IMR-90 (cell line): ENCODE measurements around the gene CFAP90. TPM values are rescaled to one million over a fixed set of nuclear protein-coding genes. Genes with fewer than 3 reads are reported as not detected.

ENCODE experiments used
- ATAC-seq: fragments of 200-7000 bp; cut with Tn5 transposase; 2 replicates; pipeline ENCODE4 v1.9.1; 2020; ENCODE audit warnings: low read depth, mild to moderate bottlenecking, moderate library complexity
- BruUV-seq: library from RNA; stranded (reverse); fragments of 400-500 nt; replicated peaks from 2 replicates; lab custom pipeline; 2021; lab: Mats Ljungman, UMichigan
- CTCF ChIA-PET: fragments of 300-600 bp; formaldehyde crosslinking; extraction: SDS; loops from one replicate; lab custom pipeline; 2021; ENCODE audit warnings: antibody characterized with exemption; lab: Yijun Ruan, JAX
- POLR2A ChIA-PET: fragments of 300-600 bp; sonication (Branson Sonifier 250); formaldehyde crosslinking; loops from one replicate; lab custom pipeline; 2022; ENCODE audit warnings: antibody characterized with exemption; ENCODE audit not compliant: unreplicated experiment; lab: Charles Lee
- DNase-seq: peaks from one replicate; pipeline ENCODE4 v3.0.0; 2013
- H2AFZ ChIP-seq: replicated peaks from 2 replicates; pipeline ENCODE3; 2013; ENCODE audit warnings: low read length, mild to moderate bottlenecking; ENCODE audit not compliant: poor library complexity
- H2AK5ac ChIP-seq: 2 replicates; pipeline ENCODE4 v1.6.1; 2013; ENCODE audit warnings: low read depth, low read length, inconsistent platforms
- H2AK9ac ChIP-seq: replicated peaks from 2 replicates; pipeline ENCODE3; 2013; ENCODE audit warnings: mild to moderate bottlenecking, low read depth, low read length, moderate library complexity; ENCODE audit not compliant: poor library complexity
- H2BK120ac ChIP-seq: 2 replicates; pipeline ENCODE4 v1.6.1; 2013; ENCODE audit warnings: low read depth, low read length, inconsistent platforms
- H2BK15ac ChIP-seq: 3 replicates; pipeline ENCODE4 v1.6.1; 2013; ENCODE audit warnings: low read depth, low read length, inconsistent platforms
- H2BK20ac ChIP-seq: 2 replicates; pipeline ENCODE4 v1.6.1; 2013; ENCODE audit warnings: low read depth, mild to moderate bottlenecking, inconsistent platforms, low read length, moderate library complexity
- H2BK5ac ChIP-seq: 2 replicates; pipeline ENCODE4 v1.6.1; 2013; ENCODE audit warnings: mild to moderate bottlenecking, low read depth, low read length, inconsistent platforms; ENCODE audit not compliant: poor library complexity, severe bottlenecking
- H3K14ac ChIP-seq: replicated peaks from 2 replicates; pipeline ENCODE4 v1.6.1; 2013; ENCODE audit warnings: low read depth, low read length, inconsistent platforms
- H3K18ac ChIP-seq: 2 replicates; pipeline ENCODE4 v1.6.1; 2013; ENCODE audit warnings: low read depth, low read length, control low read depth
- H3K23ac ChIP-seq: 2 replicates; pipeline ENCODE4 v1.6.1; 2013; ENCODE audit warnings: low read depth, low read length, inconsistent platforms
- H3K27ac ChIP-seq: 2 replicates; pipeline ENCODE4 v1.5.1; 2013; ENCODE audit warnings: mild to moderate bottlenecking, control low read depth, low read length; ENCODE audit not compliant: insufficient read depth
- H3K27me3 ChIP-seq: 2 replicates; pipeline ENCODE4 v1.6.1; 2013; ENCODE audit warnings: low read length; ENCODE audit not compliant: control insufficient read depth, insufficient read depth
- H3K36me3 ChIP-seq: 2 replicates; pipeline ENCODE4 v1.6.1; 2013; ENCODE audit warnings: low read length, mixed read lengths; ENCODE audit not compliant: control insufficient read depth, insufficient read depth
- H3K4ac ChIP-seq: 2 replicates; pipeline ENCODE4 v1.6.1; 2013; ENCODE audit warnings: low read depth, low read length, inconsistent platforms
- H3K4me1 ChIP-seq: 2 replicates; pipeline ENCODE4 v1.6.1; 2013; ENCODE audit warnings: low read length, mixed read lengths; ENCODE audit not compliant: control insufficient read depth, insufficient read depth
- H3K4me2 ChIP-seq: 2 replicates; pipeline ENCODE4 v1.6.1; 2013; ENCODE audit warnings: low read depth, mild to moderate bottlenecking, control low read depth, low read length, moderate library complexity
- H3K4me3 ChIP-seq: 2 replicates; pipeline ENCODE4 v1.5.1; 2013; ENCODE audit warnings: low read depth, mild to moderate bottlenecking, control low read depth, low read length, moderate library complexity; ENCODE audit not compliant: insufficient read depth
- H3K56ac ChIP-seq: 2 replicates; pipeline ENCODE4 v1.6.1; 2013; ENCODE audit warnings: low read length, inconsistent platforms; ENCODE audit not compliant: insufficient read depth; ENCODE audit errors: extremely low read depth
- H3K79me1 ChIP-seq, 2 experiments: 2 replicates each; pipeline ENCODE4 v1.6.1; 2013; ENCODE audit warnings: low read length in 2 of 2, inconsistent platforms in 1 of 2, low read depth in 1 of 2
- H3K9ac ChIP-seq: 2 replicates; pipeline ENCODE4 v1.6.1; 2013; ENCODE audit warnings: low read depth, low read length, control low read depth
- H3K9me1 ChIP-seq: 2 replicates; pipeline ENCODE4 v1.6.1; 2013; ENCODE audit warnings: low read length, inconsistent platforms; ENCODE audit not compliant: insufficient read depth
- H3K9me3 ChIP-seq: 2 replicates; pipeline ENCODE4 v1.6.1; 2013; ENCODE audit warnings: low read length; ENCODE audit not compliant: control insufficient read depth, insufficient read depth
- H4K20me1 ChIP-seq: 2 replicates; pipeline ENCODE4 v1.6.1; 2013; ENCODE audit warnings: low read length, inconsistent platforms; ENCODE audit not compliant: insufficient read depth
- H4K5ac ChIP-seq: 2 replicates; pipeline ENCODE4 v1.6.1; 2013; ENCODE audit warnings: mild to moderate bottlenecking, low read depth, low read length, control low read depth
- H4K8ac ChIP-seq, 2 experiments: 2 replicates each; pipeline ENCODE4 v1.6.1; 2013; ENCODE audit warnings: low read depth in 2 of 2, low read length in 2 of 2, control low read depth in 1 of 2, inconsistent platforms in 1 of 2
- H4K91ac ChIP-seq: 2 replicates; pipeline ENCODE4 v1.6.1; 2013; ENCODE audit warnings: low read depth, low read length, inconsistent platforms; ENCODE audit not compliant: insufficient read depth
- BHLHE40 ChIP-seq: fragments of 150-350 bp; IDR thresholded peaks from 2 replicates; pipeline ENCODE4 v1.6.1; 2016; ENCODE audit warnings: mild to moderate bottlenecking, low read depth, low read length
- CEBPB ChIP-seq: IDR thresholded peaks from 2 replicates; pipeline ENCODE4 v1.6.1; 2012; ENCODE audit warnings: low read depth, low read length, improper control_type of control experiment
- CHD1 ChIP-seq: IDR thresholded peaks from 2 replicates; pipeline ENCODE4 v1.6.1; 2012; ENCODE audit warnings: low read depth, low read length, improper control_type of control experiment
- FOS ChIP-seq: fragments of 150-350 bp; IDR thresholded peaks from 2 replicates; pipeline ENCODE4 v1.6.1; 2016; ENCODE audit warnings: low read depth, low read length
- MAFK ChIP-seq: IDR thresholded peaks from 2 replicates; pipeline ENCODE4 v1.6.1; 2012; ENCODE audit warnings: low read depth, low read length, improper control_type of control experiment
- MAZ ChIP-seq: IDR thresholded peaks from 2 replicates; pipeline ENCODE4 v1.6.1; 2012; ENCODE audit warnings: low read depth, mild to moderate bottlenecking, low read length, improper control_type of control experiment, moderate library complexity, borderline replicate concordance
- MXI1 ChIP-seq: IDR thresholded peaks from 2 replicates; pipeline ENCODE4 v1.6.1; 2012; ENCODE audit warnings: low read depth, mild to moderate bottlenecking, low read length, moderate library complexity, borderline replicate concordance
- NFE2L2 ChIP-seq: fragments of 150-350 bp; IDR thresholded peaks from 2 replicates; pipeline ENCODE4 v1.6.1; 2016; ENCODE audit warnings: low read depth, mild to moderate bottlenecking, low read length
- POLR2A ChIP-seq: IDR thresholded peaks from 2 replicates; pipeline ENCODE4 v1.6.1; 2012; ENCODE audit warnings: mild to moderate bottlenecking, low read depth, low read length
- RAD21 ChIP-seq: IDR thresholded peaks from 2 replicates; pipeline ENCODE4 v1.6.1; 2012; ENCODE audit warnings: low read length, improper control_type of control experiment
- RCOR1 ChIP-seq: IDR thresholded peaks from 2 replicates; pipeline ENCODE4 v1.6.1; 2012; ENCODE audit warnings: mild to moderate bottlenecking, low read length, improper control_type of control experiment; ENCODE audit not compliant: insufficient replicate concordance
- RFX5 ChIP-seq: IDR thresholded peaks from 2 replicates; pipeline ENCODE4 v1.8.0; 2012; ENCODE audit warnings: low read depth, mild to moderate bottlenecking, low read length, moderate library complexity
- SMC3 ChIP-seq: fragments of 150-350 bp; IDR thresholded peaks from 2 replicates; pipeline ENCODE4 v1.6.1; 2016; ENCODE audit warnings: low read depth, mild to moderate bottlenecking, antibody characterized with exemption, low read length, moderate library complexity
- WGBS, 2 experiments: methylation state at CpG; one replicate each; pipeline versions ENCODE4 v1.1.5 to v1.1.7; 2013; ENCODE audit warnings: missing lambda C conversion rate in 2 of 2; ENCODE audit not compliant: insufficient read length in 1 of 2; ENCODE audit errors: extremely low coverage in 2 of 2; 5-methylcytosine and 5-hydroxymethylcytosine counted together
- dilution Hi-C: fragments of 300-500 bp; cut with HindIII; formaldehyde crosslinking; loops from one replicate; pipeline ENCODE4 v1.14.3; 2018; ENCODE audit warnings: low sequenced_read_pairs; ENCODE audit not compliant: unreplicated experiment
- in situ Hi-C: fragments of 300-500 bp; cut with MboI; formaldehyde crosslinking; loops from 3 replicates; pipeline ENCODE4 v1.14.3; 2019; ENCODE audit warnings: low sequenced_read_pairs, inconsistent platforms, mixed read lengths
- intact Hi-C: fragments of 100-400 bp; cut with micrococcal nuclease; formaldehyde crosslinking; loops from 2 replicates; pipeline ENCODE4 v1.10.0; 2022
- polyA plus RNA-seq, 3 experiments: library from polyadenylated mRNA; depleted of rRNA; stranded (reverse); fragments of >200 nt; gene quantifications; 2 replicates each; pipeline ENCODE4 v1.2.3, GENCODE V29; 2012; ENCODE audit warnings: low replicate concordance in 1 of 3
- total RNA-seq: library from RNA; depleted of rRNA; stranded (reverse); fragments of >200 nt; gene quantifications from 2 replicates; pipeline ENCODE4 v1.2.3, GENCODE V29; 2012
- TF ChIP-seq, protein P1 (sequence below): conservative IDR thresholded peaks from 2 replicates; pipeline ENCODE4 v1.5.1; 2012; ENCODE audit warnings: mild to moderate bottlenecking, low read depth, low read length, improper control_type of control experiment
- TF ChIP-seq, protein P2 (sequence below): fragments of 150-350 bp; IDR thresholded peaks from 2 replicates; pipeline ENCODE4 v1.6.1; 2017; ENCODE audit warnings: mild to moderate bottlenecking, antibody characterized with exemption, low read length, low read depth
- TF ChIP-seq, protein P3 (sequence below): fragments of 150-350 bp; IDR thresholded peaks from 2 replicates; pipeline ENCODE4 v1.6.1; 2016; ENCODE audit warnings: low read depth, mild to moderate bottlenecking, low read length, moderate library complexity, borderline replicate concordance

CFAP90 gene
- total and polyA plus RNA-seq, 2 of the 4 experiments (the other 2 are of a cell fraction), result 0.09 TPM; not detected in 1

DNA sequence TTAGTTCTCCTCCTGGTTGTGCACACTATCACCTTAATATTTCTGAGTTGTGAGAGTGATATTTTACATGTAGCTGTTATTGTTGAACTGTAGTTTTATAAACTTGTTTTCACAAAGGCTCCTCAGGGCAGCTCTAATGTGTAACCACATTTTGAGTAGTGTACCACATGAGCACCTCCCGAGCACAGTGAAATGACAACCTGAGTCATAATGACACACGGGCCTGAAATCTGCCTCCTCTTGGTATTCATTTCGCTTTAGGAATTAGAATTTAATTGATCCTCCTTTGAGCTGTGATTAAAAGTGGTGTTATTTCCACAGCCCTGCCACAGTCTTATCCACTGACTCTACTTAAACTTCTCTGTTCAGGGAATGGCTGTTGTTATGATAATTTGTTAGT is 25.9 kb upstream of the CFAP90 start:
- H3K4me1 ChIP-seq, result peaks cover 8% of the 10 kb centered on the region; the same call in 1 of the 2 replicates
- no peaks in the 10 kb centered on the region for H3K27me3 ChIP-seq
- H4K8ac ChIP-seq, result no peak overlapping the region
- H3K23ac ChIP-seq, result no peak overlapping the region
- TF ChIP-seq MAZ (no peak), NFE2L2 (no peak), RFX5 (no peak), SMC3 (no peak), CEBPB (no peak), CHD1 (no peak), FOS (peak; percentile 38; the same call in 1 of the 2 replicates), BHLHE40 (0 out of 2 replicates have a peak, but pooled peaks have one; percentile 14), RAD21 (no peak), MAFK (no peak), RCOR1 (no peak), POLR2A (no peak), MXI1 (peak; percentile 85)
- TF ChIP-seq, protein P1, sequence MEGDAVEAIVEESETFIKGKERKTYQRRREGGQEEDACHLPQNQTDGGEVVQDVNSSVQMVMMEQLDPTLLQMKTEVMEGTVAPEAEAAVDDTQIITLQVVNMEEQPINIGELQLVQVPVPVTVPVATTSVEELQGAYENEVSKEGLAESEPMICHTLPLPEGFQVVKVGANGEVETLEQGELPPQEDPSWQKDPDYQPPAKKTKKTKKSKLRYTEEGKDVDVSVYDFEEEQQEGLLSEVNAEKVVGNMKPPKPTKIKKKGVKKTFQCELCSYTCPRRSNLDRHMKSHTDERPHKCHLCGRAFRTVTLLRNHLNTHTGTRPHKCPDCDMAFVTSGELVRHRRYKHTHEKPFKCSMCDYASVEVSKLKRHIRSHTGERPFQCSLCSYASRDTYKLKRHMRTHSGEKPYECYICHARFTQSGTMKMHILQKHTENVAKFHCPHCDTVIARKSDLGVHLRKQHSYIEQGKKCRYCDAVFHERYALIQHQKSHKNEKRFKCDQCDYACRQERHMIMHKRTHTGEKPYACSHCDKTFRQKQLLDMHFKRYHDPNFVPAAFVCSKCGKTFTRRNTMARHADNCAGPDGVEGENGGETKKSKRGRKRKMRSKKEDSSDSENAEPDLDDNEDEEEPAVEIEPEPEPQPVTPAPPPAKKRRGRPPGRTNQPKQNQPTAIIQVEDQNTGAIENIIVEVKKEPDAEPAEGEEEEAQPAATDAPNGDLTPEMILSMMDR, result no peak
- TF ChIP-seq, protein P2, sequence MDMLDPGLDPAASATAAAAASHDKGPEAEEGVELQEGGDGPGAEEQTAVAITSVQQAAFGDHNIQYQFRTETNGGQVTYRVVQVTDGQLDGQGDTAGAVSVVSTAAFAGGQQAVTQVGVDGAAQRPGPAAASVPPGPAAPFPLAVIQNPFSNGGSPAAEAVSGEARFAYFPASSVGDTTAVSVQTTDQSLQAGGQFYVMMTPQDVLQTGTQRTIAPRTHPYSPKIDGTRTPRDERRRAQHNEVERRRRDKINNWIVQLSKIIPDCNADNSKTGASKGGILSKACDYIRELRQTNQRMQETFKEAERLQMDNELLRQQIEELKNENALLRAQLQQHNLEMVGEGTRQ, result peak; percentile 46; the same call in 1 of the 2 replicates
- TF ChIP-seq, protein P3, sequence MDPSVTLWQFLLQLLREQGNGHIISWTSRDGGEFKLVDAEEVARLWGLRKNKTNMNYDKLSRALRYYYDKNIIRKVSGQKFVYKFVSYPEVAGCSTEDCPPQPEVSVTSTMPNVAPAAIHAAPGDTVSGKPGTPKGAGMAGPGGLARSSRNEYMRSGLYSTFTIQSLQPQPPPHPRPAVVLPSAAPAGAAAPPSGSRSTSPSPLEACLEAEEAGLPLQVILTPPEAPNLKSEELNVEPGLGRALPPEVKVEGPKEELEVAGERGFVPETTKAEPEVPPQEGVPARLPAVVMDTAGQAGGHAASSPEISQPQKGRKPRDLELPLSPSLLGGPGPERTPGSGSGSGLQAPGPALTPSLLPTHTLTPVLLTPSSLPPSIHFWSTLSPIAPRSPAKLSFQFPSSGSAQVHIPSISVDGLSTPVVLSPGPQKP, result no peak
- no peak overlapping the region for H2AK9ac ChIP-seq
- ATAC-seq (peak; percentile 75), DNase-seq (peak; percentile 75)
- H3K4ac ChIP-seq, result no peak overlapping the region
- H3K56ac ChIP-seq, result no peak overlapping the region
- H4K91ac ChIP-seq, result no peak overlapping the region
- H3K4me3 ChIP-seq, result no peak overlapping the region
- H4K20me1 ChIP-seq, result peaks cover 10% of the 10 kb centered on the region
- no peak overlapping the region for H3K27ac ChIP-seq
- no peak overlapping the region for H2AFZ ChIP-seq
- H2BK120ac ChIP-seq, result no peak overlapping the region
- H2BK20ac ChIP-seq, result no peak overlapping the region
- no peak overlapping the region for H2AK5ac ChIP-seq
- H3K79me1 ChIP-seq, result peaks cover 21 to 59% of the 10 kb centered on the region in 2 experiments; a peak in 3 of 4 replicates
- no peak overlapping the region for H4K5ac ChIP-seq
- peaks cover 19% of the 10 kb centered on the region for H3K36me3 ChIP-seq
- in situ Hi-C loops (loop anchor here (25.0 kb wide), 2 partner anchors 1185 to 1660 kb away; partner anchors contain the start of gene SEMA5A), dilution Hi-C loops (no loop called here), intact Hi-C loops (loop anchor here (10.0 kb wide), 1 partner anchor 958 kb away; no protein-coding TSS in a partner anchor)
- no peaks in the 10 kb centered on the region for H3K9me3 ChIP-seq
- peaks cover 6% of the 10 kb centered on the region; the same call in 1 of the 2 replicates for H3K9me1 ChIP-seq
- H2BK5ac ChIP-seq, result no peak overlapping the region
- H2BK15ac ChIP-seq, result no peak overlapping the region
- POLR2A ChIA-PET, result no interaction called here
- H3K9ac ChIP-seq, result no peak overlapping the region
- no TSS peak for BruUV-seq
- CTCF ChIA-PET, result interaction anchor here (1.0 kb wide), 1 partner anchor 11 kb away, joined by 4 read pairs; no protein-coding TSS in a partner anchor
- H3K18ac ChIP-seq, result no peak overlapping the region
- H3K4me2 ChIP-seq, result no peak overlapping the region
- no peak overlapping the region for H3K14ac ChIP-seq
- WGBS, 2 experiments, result no CpG with 5 or more reads among the region's 3 CpGs
